Measurements from ENCODE around the gene SRSF6. TPM values are rescaled to one million over a fixed set of nuclear protein-coding genes. Genes with fewer than 3 reads are reported as not detected.

The SRSF6 gene
- total and polyA plus RNA-seq, 10 of the 15 experiments (the other 5 are each of a cell fraction or from before 2014, with no cell fraction given), result 57.2 to 191 (median 108) TPM

DNA sequence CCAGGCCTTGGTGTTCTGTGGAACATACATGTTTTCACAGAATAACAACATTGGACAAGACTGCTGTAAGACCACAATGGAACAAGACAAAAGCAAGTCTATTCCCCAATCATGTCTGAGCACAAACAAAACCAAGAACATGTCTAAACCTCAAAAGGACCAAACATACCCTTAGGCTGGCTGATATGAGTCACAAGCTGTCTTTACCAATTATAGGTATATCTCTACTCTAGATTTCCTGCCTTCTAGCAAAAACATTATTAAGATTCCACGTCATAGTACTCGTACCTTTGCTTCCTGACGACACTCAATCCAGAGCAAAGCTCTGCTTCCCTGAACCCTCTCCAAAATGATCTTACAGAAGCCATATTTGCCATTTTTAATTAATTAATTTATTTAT lies 34.4 kb downstream of the SRSF6 start (continued):
- TF ChIP-seq, protein P1, sequence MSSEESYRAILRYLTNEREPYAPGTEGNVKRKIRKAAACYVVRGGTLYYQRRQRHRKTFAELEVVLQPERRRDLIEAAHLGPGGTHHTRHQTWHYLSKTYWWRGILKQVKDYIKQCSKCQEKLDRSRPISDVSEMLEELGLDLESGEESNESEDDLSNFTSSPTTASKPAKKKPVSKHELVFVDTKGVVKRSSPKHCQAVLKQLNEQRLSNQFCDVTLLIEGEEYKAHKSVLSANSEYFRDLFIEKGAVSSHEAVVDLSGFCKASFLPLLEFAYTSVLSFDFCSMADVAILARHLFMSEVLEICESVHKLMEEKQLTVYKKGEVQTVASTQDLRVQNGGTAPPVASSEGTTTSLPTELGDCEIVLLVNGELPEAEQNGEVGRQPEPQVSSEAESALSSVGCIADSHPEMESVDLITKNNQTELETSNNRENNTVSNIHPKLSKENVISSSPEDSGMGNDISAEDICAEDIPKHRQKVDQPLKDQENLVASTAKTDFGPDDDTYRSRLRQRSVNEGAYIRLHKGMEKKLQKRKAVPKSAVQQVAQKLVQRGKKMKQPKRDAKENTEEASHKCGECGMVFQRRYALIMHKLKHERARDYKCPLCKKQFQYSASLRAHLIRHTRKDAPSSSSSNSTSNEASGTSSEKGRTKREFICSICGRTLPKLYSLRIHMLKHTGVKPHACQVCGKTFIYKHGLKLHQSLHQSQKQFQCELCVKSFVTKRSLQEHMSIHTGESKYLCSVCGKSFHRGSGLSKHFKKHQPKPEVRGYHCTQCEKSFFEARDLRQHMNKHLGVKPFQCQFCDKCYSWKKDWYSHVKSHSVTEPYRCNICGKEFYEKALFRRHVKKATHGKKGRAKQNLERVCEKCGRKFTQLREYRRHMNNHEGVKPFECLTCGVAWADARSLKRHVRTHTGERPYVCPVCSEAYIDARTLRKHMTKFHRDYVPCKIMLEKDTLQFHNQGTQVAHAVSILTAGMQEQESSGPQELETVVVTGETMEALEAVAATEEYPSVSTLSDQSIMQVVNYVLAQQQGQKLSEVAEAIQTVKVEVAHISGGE (CRISPR knock-in tag; IDR thresholded peaks at IDR 0.05), result no peak
- TF ChIP-seq NFYB (IDR thresholded peaks at IDR 0.05; ENCODE audit: insufficient read depth, low read depth, low read length) (0 out of 2 replicates have a peak, but pooled peaks have one; percentile 26), MXI1 (IDR thresholded peaks at IDR 0.05; ENCODE audit: low read depth, low read length) (no peak), ZNF384 (IDR thresholded peaks at IDR 0.05; ENCODE audit: borderline replicate concordance, low read depth, low read length) (no peak), ZNF24 (IDR thresholded peaks at IDR 0.05) (no peak), KDM1A (IDR thresholded peaks at IDR 0.05; ENCODE audit: borderline replicate concordance) (no peak), CBX3 (IDR thresholded peaks at IDR 0.05; ENCODE audit: borderline replicate concordance, low read depth) (no peak), ESRRA (IDR thresholded peaks at IDR 0.05; ENCODE audit: low read length) (no peak), SREBF1 (IDR thresholded peaks at IDR 0.05; ENCODE audit: low read length) (no peak), POLR2AphosphoS2 (IDR thresholded peaks at IDR 0.05; ENCODE audit: low read depth, low read length) (no peak)
- TF ChIP-seq, protein P2, sequence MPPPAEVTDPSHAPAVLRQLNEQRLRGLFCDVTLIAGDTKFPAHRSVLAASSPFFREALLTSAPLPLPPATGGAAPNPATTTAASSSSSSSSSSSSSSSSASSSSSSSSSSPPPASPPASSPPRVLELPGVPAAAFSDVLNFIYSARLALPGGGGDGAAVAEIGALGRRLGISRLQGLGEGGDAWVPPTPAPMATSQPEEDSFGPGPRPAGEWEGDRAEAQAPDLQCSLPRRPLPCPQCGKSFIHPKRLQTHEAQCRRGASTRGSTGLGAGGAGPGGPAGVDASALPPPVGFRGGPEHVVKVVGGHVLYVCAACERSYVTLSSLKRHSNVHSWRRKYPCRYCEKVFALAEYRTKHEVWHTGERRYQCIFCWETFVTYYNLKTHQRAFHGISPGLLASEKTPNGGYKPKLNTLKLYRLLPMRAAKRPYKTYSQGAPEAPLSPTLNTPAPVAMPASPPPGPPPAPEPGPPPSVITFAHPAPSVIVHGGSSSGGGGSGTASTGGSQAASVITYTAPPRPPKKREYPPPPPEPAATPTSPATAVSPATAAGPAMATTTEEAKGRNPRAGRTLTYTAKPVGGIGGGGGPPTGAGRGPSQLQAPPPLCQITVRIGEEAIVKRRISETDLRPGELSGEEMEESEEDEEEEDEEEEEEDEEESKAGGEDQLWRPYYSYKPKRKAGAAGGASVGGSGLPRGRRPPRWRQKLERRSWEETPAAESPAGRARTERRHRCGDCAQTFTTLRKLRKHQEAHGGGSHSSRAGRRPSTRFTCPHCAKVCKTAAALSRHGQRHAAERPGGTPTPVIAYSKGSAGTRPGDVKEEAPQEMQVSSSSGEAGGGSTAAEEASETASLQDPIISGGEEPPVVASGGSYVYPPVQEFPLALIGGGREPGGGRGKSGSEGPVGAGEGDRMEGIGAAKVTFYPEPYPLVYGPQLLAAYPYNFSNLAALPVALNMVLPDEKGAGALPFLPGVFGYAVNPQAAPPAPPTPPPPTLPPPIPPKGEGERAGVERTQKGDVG (CRISPR knock-in tag; IDR thresholded peaks at IDR 0.05), result no peak
- TF ChIP-seq, protein P3, sequence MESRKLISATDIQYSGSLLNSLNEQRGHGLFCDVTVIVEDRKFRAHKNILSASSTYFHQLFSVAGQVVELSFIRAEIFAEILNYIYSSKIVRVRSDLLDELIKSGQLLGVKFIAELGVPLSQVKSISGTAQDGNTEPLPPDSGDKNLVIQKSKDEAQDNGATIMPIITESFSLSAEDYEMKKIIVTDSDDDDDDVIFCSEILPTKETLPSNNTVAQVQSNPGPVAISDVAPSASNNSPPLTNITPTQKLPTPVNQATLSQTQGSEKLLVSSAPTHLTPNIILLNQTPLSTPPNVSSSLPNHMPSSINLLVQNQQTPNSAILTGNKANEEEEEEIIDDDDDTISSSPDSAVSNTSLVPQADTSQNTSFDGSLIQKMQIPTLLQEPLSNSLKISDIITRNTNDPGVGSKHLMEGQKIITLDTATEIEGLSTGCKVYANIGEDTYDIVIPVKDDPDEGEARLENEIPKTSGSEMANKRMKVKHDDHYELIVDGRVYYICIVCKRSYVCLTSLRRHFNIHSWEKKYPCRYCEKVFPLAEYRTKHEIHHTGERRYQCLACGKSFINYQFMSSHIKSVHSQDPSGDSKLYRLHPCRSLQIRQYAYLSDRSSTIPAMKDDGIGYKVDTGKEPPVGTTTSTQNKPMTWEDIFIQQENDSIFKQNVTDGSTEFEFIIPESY (IDR thresholded peaks at IDR 0.05), result no peak
- TF ChIP-seq, protein P4, sequence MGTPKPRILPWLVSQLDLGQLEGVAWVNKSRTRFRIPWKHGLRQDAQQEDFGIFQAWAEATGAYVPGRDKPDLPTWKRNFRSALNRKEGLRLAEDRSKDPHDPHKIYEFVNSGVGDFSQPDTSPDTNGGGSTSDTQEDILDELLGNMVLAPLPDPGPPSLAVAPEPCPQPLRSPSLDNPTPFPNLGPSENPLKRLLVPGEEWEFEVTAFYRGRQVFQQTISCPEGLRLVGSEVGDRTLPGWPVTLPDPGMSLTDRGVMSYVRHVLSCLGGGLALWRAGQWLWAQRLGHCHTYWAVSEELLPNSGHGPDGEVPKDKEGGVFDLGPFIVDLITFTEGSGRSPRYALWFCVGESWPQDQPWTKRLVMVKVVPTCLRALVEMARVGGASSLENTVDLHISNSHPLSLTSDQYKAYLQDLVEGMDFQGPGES (IDR thresholded peaks at IDR 0.05), result no peak
- TF ChIP-seq, protein P5, sequence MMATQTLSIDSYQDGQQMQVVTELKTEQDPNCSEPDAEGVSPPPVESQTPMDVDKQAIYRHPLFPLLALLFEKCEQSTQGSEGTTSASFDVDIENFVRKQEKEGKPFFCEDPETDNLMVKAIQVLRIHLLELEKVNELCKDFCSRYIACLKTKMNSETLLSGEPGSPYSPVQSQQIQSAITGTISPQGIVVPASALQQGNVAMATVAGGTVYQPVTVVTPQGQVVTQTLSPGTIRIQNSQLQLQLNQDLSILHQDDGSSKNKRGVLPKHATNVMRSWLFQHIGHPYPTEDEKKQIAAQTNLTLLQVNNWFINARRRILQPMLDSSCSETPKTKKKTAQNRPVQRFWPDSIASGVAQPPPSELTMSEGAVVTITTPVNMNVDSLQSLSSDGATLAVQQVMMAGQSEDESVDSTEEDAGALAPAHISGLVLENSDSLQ (IDR thresholded peaks at IDR 0.05), result peak; percentile 85; the same call in 1 of the 2 replicates
- TF ChIP-seq, protein P6, sequence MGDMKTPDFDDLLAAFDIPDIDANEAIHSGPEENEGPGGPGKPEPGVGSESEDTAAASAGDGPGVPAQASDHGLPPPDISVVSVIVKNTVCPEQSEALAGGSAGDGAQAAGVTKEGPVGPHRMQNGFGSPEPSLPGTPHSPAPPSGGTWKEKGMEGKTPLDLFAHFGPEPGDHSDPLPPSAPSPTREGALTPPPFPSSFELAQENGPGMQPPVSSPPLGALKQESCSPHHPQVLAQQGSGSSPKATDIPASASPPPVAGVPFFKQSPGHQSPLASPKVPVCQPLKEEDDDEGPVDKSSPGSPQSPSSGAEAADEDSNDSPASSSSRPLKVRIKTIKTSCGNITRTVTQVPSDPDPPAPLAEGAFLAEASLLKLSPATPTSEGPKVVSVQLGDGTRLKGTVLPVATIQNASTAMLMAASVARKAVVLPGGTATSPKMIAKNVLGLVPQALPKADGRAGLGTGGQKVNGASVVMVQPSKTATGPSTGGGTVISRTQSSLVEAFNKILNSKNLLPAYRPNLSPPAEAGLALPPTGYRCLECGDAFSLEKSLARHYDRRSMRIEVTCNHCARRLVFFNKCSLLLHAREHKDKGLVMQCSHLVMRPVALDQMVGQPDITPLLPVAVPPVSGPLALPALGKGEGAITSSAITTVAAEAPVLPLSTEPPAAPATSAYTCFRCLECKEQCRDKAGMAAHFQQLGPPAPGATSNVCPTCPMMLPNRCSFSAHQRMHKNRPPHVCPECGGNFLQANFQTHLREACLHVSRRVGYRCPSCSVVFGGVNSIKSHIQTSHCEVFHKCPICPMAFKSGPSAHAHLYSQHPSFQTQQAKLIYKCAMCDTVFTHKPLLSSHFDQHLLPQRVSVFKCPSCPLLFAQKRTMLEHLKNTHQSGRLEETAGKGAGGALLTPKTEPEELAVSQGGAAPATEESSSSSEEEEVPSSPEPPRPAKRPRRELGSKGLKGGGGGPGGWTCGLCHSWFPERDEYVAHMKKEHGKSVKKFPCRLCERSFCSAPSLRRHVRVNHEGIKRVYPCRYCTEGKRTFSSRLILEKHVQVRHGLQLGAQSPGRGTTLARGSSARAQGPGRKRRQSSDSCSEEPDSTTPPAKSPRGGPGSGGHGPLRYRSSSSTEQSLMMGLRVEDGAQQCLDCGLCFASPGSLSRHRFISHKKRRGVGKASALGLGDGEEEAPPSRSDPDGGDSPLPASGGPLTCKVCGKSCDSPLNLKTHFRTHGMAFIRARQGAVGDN (IDR thresholded peaks at IDR 0.05), result 0 out of 2 replicates have a peak, but pooled peaks have one; percentile 28
